Keratinocyte (primary cell): ENCODE measurements around the gene HEMK1. TPM values are rescaled to one million over a fixed set of nuclear protein-coding genes. Genes with fewer than 3 reads are reported as not detected.

Experiments used
- DNase-seq: peaks from one replicate; pipeline ENCODE4 v3.0.0-alpha.2; 2011; ENCODE audit warnings: low read depth, missing footprints, low spot score
- FAIRE-seq: peaks from 2 replicates; lab custom pipeline; 2011; peaks lifted over from hg19 to GRCh38; lab: Jason Lieb, UNC
- H2AFZ ChIP-seq: 2 replicates; pipeline ENCODE4 v1.6.0; 2012; ENCODE audit warnings: low read length, control low read depth, inconsistent platforms; ENCODE audit not compliant: control insufficient read depth
- H3K27ac ChIP-seq: 2 replicates; pipeline ENCODE4 v1.5.1; 2011; ENCODE audit warnings: low read length; ENCODE audit not compliant: control insufficient read depth, insufficient read depth
- H3K27me3 ChIP-seq: 3 replicates; pipeline ENCODE4 v1.6.0; 2011; ENCODE audit warnings: low read length; ENCODE audit not compliant: control insufficient read depth, insufficient read depth; ENCODE audit errors: extremely low read depth
- H3K36me3 ChIP-seq, 2 experiments: 2 replicates in 1 of 2; 3 replicates in 1 of 2; pipeline ENCODE4 v1.5.1; 2011; ENCODE audit warnings: low read length in 2 of 2, mild to moderate bottlenecking in 1 of 2; ENCODE audit not compliant: control insufficient read depth in 2 of 2, insufficient read depth in 2 of 2; ENCODE audit errors: extremely low read depth in 1 of 2
- H3K4me1 ChIP-seq: 3 replicates; pipeline ENCODE4 v1.5.1; 2011; ENCODE audit warnings: low read length; ENCODE audit not compliant: control insufficient read depth, insufficient read depth; ENCODE audit errors: extremely low read depth
- H3K4me2 ChIP-seq: 3 replicates; pipeline ENCODE4 v1.6.0; 2011; ENCODE audit warnings: low read depth, low read length; ENCODE audit not compliant: control insufficient read depth, insufficient read depth; ENCODE audit errors: extremely low read depth
- H3K4me3 ChIP-seq, 3 experiments: fragments of 200-600 bp in 1 of 3; sonication (generic) in 1 of 3; 2 replicates in 2 of 3; 3 replicates in 1 of 3; pipeline ENCODE4 v1.5.1; 2011 to 2016; ENCODE audit warnings: low read length in 3 of 3, mild to moderate bottlenecking in 3 of 3, control low read depth in 2 of 3, inconsistent platforms in 1 of 3, low read depth in 1 of 3, mixed read lengths in 1 of 3, mixed run types in 1 of 3, moderate library complexity in 1 of 3; ENCODE audit not compliant: control insufficient read depth in 2 of 3, insufficient read depth in 2 of 3; ENCODE audit errors: extremely low read depth in 1 of 3
- H3K79me2 ChIP-seq: 2 replicates; pipeline ENCODE4 v1.6.0; 2012; ENCODE audit warnings: low read length; ENCODE audit not compliant: control insufficient read depth, insufficient read depth
- H3K9ac ChIP-seq: 3 replicates; pipeline ENCODE4 v1.6.0; 2011; ENCODE audit warnings: low read length; ENCODE audit not compliant: control insufficient read depth, insufficient read depth; ENCODE audit errors: extremely low read depth
- H3K9me1 ChIP-seq: 3 replicates; pipeline ENCODE4 v1.6.0; 2011; ENCODE audit warnings: low read length; ENCODE audit not compliant: control insufficient read depth, insufficient read depth; ENCODE audit errors: extremely low read depth
- H3K9me3 ChIP-seq: 2 replicates; pipeline ENCODE4 v1.5.1; 2012; ENCODE audit warnings: low read depth, low read length; ENCODE audit not compliant: control insufficient read depth
- H4K20me1 ChIP-seq: 3 replicates; pipeline ENCODE4 v1.6.0; 2011; ENCODE audit warnings: low read length; ENCODE audit not compliant: control insufficient read depth, insufficient read depth; ENCODE audit errors: extremely low read depth
- EZH2 ChIP-seq: IDR thresholded peaks from one replicate; pipeline ENCODE4 v1.6.1; 2012; ENCODE audit warnings: inconsistent platforms, mild to moderate bottlenecking, low read length, moderate library complexity
- dilution Hi-C: fragments of 300-500 bp; cut with MboI; formaldehyde crosslinking; loops from one replicate; pipeline ENCODE4 v1.7.0; 2020; ENCODE audit warnings: low sequenced_read_pairs; ENCODE audit not compliant: extremely low pct_ligation_motif_present
- polyA plus RNA-seq, 5 experiments: library from polyadenylated mRNA; depleted of rRNA in 3 of 5; stranded (reverse) in 3 of 5; stranded (forward) in 1 of 5; unstranded in 1 of 5; fragments of >200 nt; gene quantifications; 1 replicate in 1 of 5; 2 replicates in 3 of 5; 3 replicates in 1 of 5; pipeline versions ENCODE4 v1.2.1 to v1.2.3, GENCODE V29; 2011 to 2012; ENCODE audit warnings: missing spikeins in 2 of 5, low read depth in 1 of 5, low replicate concordance in 1 of 5
- TF ChIP-seq, protein P1 (sequence below), 3 experiments: IDR thresholded peaks in 1 of 3; conservative IDR thresholded peaks in 1 of 3; optimal IDR thresholded peaks in 1 of 3; 2 replicates in 2 of 3; 3 replicates in 1 of 3; pipeline versions ENCODE3 to v1.5.1; 2011; ENCODE audit warnings: low read length in 3 of 3, mild to moderate bottlenecking in 3 of 3, moderate library complexity in 2 of 3, control low read depth in 1 of 3, inconsistent platforms in 1 of 3; ENCODE audit not compliant: insufficient read depth in 2 of 3; ENCODE audit errors: extremely low read depth in 1 of 3

The HEMK1 gene
- polyA plus RNA-seq, 1 donor (not counting 4 experiments of a cell fraction or from before 2014, with no cell fraction given) = 13.0 TPM

DNA sequence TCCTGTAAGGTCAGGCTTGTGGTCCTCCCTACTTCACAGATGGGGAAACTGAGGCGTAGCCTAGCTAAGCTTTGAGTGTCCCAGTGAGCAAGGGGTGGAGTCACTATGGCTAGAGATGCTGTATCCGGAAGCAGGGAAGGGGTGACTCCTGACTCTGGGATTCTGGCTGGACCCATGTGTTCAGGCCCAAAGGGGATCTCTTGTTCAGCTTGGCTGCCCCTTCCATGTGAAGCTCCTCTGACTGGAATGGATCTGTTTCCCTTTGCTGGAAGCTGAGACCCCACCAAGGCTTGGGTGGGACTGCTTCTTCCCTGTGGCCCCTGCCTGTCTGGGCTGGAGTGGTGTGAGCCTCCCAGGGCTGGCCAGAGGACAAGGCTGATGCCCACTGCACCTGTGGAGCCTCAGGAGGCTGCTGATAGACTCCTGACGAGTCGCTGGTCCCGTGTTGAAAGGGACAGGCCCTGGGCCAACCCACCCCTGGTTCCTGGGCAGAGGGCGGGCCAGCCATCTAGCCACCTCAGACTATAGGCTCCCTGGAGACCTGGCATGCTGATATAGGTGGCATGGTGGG lies 48.7 kb downstream of the HEMK1 start:
- H3K9me3 ChIP-seq = no peaks in the 10 kb centered on the region
- dilution Hi-C loops = loop anchor here (25.0 kb wide), 1 partner anchor 769 kb away; the partner anchor contains the start of genes MANF and RBM15B
- FAIRE-seq (peak; percentile 41), DNase-seq (no peak)
- H3K79me2 ChIP-seq = peaks cover 36% of the 10 kb centered on the region
- peak overlapping the region; percentile 77 for H3K27ac ChIP-seq
- H3K9me1 ChIP-seq = no peaks in the 10 kb centered on the region
- H4K20me1 ChIP-seq = no peaks in the 10 kb centered on the region
- H3K36me3 ChIP-seq = peaks cover 10 to 11% of the 10 kb centered on the region in 2 experiments
- no peaks in the 10 kb centered on the region for H3K27me3 ChIP-seq
- H3K4me3 ChIP-seq = peak overlapping the region; percentile 79 to 91 (median 85)
- H2AFZ ChIP-seq = no peak overlapping the region
- TF ChIP-seq EZH2 = no peak
- TF ChIP-seq, protein P1, sequence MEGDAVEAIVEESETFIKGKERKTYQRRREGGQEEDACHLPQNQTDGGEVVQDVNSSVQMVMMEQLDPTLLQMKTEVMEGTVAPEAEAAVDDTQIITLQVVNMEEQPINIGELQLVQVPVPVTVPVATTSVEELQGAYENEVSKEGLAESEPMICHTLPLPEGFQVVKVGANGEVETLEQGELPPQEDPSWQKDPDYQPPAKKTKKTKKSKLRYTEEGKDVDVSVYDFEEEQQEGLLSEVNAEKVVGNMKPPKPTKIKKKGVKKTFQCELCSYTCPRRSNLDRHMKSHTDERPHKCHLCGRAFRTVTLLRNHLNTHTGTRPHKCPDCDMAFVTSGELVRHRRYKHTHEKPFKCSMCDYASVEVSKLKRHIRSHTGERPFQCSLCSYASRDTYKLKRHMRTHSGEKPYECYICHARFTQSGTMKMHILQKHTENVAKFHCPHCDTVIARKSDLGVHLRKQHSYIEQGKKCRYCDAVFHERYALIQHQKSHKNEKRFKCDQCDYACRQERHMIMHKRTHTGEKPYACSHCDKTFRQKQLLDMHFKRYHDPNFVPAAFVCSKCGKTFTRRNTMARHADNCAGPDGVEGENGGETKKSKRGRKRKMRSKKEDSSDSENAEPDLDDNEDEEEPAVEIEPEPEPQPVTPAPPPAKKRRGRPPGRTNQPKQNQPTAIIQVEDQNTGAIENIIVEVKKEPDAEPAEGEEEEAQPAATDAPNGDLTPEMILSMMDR (optimal IDR thresholded peaks at IDR 0.05 in 1 of 3, IDR thresholded peaks at IDR 0.05 in 1 of 3, conservative IDR thresholded peaks at IDR 0.05 in 1 of 3; ENCODE audit: extremely low read depth in 1 of 3, insufficient read depth in 2 of 3, low read length in 3 of 3) = no peak
- H3K9ac ChIP-seq = peak overlapping the region; percentile 88
- peaks cover 27% of the 10 kb centered on the region for H3K4me1 ChIP-seq
- peak overlapping the region; percentile 66 for H3K4me2 ChIP-seq

DNA sequence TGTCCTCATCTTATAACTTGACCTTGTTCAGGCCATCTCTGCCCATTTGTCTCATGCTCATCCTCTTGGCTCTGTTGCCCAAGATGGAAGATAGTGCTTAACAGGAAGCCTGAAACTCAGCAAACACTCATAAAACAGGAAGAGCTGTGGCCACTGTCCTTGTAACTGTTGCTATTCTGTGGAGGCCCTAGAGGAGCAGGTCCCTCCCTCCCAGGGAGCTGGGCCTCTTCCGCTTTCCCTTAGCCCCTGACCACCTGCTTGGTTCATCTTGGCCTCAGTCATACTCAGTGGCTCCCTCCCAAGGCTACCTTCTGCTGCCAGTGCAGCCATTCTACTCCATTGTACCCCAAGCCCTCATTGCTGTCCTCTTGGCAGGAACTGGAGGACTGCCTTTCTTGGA lies 51.1 kb downstream of the HEMK1 start:
- Histone ChIP-seq H3K27ac (no peak overlapping the region), H3K27me3 (no peaks in the 10 kb centered on the region), H4K20me1 (no peaks in the 10 kb centered on the region), H3K9me3 (no peaks in the 10 kb centered on the region), H3K36me3 (peaks cover 13 to 18% of the 10 kb centered on the region in 2 experiments), H3K4me3 (no peak overlapping the region), H3K79me2 (peaks cover 51% of the 10 kb centered on the region), H3K9me1 (peaks cover 2% of the 10 kb centered on the region), H3K4me1 (peaks cover 51% of the 10 kb centered on the region), H2AFZ (no peak overlapping the region), H3K9ac (no peak overlapping the region), H3K4me2 (no peak overlapping the region)
- no peak for DNase-seq
- dilution Hi-C loops = loop anchor here (25.0 kb wide), 1 partner anchor 767 kb away; the partner anchor contains the start of genes MANF and RBM15B
- TF ChIP-seq, protein P1 (optimal IDR thresholded peaks at IDR 0.05 in 1 of 3, IDR thresholded peaks at IDR 0.05 in 1 of 3, conservative IDR thresholded peaks at IDR 0.05 in 1 of 3; ENCODE audit: extremely low read depth in 1 of 3, insufficient read depth in 2 of 3, low read length in 3 of 3) = no peak
- TF ChIP-seq EZH2 = no peak
- FAIRE-seq = no peak
